Activated CD4-positive, alpha-beta T cell treated with anti-CD3 and anti-CD28 coated beads, Interleukin-2, amount 50 U/mL, for 1 hour (primary cell): ENCODE measurements around the gene RCCD1.

Source experiments
- DNase-seq: peaks from one replicate; pipeline ENCODE4 v3.0.0-alpha.2; 2020

Gene RCCD1

DNA sequence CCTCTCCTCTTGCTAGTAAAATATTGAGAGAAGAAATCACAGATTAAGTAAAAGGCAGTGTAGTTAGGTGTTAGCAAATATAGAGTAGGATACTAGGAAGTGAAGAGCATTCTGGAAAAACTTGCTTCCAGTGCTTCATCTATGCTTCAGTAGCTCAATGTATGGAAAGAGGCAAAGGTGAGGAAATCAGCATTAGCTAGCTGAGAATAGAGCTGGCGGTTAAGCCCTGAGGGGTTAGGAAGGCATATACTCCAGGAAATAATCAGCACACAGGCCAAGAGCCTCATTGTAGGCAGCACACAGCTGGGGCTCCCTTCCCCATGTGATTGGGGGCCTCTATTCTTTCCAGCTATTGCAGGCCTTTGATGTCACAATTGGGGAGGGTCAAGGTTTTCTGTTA is 13.8 kb downstream of the RCCD1 start:
- DNase-seq, result no peak

DNA sequence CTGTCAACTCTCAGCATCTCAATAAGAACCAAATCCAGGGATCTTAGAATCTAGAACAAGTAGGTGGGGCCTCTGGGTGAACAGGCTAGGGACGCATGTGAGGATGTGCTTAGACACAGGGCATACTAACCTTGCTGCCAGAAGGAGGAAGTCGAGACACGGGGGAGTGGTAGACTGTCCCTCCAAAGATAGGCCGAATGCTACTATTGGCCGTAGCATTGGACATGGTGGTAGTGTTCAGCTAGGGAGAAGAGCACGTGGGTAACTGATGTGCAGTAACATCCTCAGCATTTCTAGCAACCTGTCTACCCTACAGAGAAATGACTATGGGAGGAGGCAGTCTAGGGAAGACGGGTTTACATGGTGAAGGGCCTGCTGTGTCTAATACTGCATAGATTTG is 15.6 kb downstream of the RCCD1 start:
- no peak for DNase-seq

DNA sequence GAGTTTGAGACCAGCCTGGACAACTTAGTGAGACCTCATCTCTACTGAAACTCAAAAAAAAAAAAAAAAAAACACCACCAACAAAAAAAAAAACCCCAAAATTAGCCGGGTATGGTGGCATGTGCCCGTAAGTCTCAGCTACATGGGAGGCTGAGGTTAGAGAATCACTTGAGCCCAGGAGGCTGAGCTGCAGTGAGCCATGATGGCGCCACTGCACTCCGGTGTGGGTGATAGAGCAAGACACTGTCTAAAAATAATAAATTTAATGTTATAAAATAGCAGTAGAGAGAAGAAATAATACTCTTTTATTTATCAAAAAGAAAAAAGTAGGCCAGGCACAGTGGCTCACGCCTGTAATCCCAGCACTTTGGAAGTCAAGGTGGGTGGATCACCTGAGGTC is 17.4 kb downstream of the RCCD1 start:
- no peak for DNase-seq

DNA sequence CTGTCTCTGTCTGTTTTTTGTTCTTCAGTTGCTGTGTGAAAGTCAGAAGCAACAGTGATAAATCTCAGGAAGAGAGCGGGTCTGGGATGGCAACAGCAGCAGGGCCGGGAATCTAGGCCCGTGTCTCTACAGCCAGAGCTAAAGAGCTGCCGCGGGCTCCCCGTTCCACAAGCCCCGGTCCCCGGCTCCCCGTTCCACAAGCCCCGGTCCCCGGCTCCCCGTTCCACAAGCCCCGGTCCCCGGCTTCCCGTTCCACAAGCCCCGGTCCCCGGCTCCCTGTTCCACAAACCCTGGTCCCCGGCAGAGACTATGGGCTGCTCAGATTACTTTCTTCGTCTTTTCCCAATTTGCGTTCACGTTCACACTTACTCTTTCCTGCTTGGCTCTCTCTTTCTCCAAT is 19.5 kb downstream of the RCCD1 start:
- no peak for DNase-seq

DNA sequence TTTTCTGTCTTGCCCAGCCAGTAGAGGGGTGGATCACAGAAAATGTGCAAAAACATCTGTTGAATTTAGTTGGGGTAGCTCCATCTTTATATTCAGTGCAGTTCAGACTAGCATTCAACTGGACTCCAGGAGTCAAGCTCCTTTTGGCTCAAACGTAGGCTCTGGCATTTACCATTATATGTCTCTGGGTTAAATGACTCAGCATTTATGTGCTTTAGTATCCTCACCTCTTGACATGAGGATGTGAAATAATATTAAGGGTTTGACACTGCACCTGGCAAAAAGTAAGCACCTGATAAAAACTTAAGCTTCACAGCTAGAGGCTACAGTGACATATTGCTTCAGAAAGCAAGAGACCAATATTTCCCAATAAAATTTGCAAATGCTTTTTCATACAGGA is 24.9 kb downstream of the RCCD1 start:
- DNase-seq, result no peak

DNA sequence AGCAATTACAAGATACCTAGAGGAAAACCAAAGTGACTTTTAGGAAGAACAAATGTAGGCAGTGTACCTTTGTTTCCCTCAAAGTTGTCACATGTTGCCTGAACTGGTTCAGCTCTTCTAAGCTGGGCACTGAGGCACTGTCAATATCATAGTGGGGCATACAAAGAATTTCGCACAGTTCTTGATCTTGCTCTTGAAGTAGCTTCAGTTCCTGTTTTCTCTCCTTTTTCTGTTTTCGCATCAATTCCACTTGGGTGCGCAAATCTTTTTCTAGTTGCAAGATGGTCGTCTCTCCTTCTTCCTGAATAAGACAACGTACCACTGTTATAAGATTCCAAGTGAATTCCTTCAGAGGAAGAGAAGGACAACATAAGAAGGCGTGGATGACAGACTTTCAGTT is 27.0 kb downstream of the RCCD1 start:
- DNase-seq, result no peak

DNA sequence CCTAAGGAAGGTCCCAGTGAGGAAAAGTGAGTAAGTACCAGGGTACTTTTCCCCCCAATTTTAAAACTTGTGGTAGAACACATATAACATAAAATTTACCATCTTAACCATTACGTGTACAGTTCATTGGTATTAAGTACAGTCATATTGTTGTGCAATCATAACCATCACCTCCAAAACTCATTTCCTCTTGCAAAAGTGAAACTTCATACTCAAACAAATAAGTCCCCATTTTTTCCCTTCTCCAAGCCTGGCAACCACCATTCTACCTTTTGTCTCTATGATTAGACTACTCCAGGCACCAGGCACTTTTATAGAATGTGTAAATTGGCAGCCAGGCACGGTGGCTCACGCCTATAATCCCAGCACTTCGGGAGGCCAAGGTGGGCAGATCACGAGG is 27.5 kb downstream of the RCCD1 start:
- DNase-seq, result no peak

DNA sequence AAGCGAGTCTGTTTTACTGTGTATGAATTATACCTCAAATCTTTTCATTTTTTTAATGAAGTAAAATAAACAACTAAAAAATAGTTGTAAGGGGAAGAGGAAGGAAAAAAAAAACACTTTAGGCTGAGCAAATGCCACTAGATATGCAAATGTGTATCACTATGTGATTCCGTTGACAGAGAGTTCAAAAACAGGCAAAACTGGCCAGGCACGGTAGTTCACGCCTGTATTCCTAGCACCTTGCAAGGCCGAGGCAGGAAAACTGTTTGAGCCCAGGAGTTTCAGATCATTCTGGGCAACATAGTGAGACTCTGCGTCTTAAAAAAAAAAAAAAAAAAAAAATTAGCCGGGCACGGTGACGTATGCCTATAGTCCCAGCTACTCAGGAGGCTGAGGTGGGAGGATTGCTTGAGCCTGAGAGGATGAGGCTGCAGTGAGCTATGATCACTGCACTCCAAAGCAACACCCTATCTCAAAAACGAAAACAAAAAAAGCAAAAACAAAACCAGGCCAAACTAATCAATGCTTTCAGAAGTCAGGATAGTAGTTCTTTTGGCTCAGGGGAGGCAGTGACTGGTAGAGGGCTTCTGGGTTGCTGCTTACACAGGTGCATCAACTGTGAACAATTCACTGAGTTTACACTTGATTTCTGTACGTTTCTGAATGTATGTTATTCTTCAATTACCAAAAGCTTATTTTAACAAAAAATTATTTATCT is 32.3 kb downstream of the RCCD1 start:
- DNase-seq, result no peak

DNA sequence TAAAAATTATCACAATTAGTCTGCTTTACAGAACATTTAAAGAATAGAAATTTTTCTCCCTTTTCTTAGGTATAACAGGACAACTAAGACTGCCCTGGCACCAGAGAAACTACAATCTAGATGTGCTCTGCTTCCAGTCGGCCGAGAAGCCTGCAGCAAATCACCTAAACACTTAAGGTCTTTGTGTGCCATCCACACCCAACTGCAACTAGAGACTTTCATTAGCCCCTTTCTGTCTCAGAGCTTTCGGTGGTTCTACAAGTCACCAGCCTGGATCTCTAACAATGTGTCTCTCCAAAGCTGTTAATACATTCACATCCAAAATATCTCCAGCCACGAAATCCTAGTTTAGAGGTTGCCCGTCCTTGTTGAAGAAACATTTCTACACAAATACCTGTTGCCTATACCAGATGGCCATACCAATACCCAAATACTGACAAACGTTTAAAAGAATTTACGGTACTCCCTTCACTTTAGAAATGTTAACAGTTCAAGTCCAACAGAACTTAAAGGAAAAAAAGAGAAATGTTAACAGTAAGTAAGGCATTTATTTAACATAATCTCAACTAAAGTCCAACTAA is 33.0 kb downstream of the RCCD1 start:
- DNase-seq, result no peak

DNA sequence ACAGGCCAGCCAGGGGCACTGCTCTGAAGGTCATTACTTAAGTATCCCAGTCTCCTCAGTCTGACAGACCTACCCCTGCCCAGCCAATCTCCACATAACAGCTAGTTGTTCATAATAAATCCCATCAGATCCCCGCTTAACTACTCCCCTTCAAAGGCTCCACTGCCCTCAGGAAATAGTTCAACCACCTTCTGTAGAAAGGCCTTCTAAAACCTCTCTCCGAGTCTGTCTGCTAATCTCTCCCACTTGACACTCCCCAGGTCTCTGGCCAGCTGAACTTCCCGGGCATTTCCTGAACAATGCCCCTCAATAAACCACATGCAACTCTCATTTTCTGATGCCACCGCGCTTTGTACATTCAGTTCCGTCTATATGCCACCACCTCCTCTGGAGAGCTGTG is 33.6 kb downstream of the RCCD1 start:
- DNase-seq, result no peak

DNA sequence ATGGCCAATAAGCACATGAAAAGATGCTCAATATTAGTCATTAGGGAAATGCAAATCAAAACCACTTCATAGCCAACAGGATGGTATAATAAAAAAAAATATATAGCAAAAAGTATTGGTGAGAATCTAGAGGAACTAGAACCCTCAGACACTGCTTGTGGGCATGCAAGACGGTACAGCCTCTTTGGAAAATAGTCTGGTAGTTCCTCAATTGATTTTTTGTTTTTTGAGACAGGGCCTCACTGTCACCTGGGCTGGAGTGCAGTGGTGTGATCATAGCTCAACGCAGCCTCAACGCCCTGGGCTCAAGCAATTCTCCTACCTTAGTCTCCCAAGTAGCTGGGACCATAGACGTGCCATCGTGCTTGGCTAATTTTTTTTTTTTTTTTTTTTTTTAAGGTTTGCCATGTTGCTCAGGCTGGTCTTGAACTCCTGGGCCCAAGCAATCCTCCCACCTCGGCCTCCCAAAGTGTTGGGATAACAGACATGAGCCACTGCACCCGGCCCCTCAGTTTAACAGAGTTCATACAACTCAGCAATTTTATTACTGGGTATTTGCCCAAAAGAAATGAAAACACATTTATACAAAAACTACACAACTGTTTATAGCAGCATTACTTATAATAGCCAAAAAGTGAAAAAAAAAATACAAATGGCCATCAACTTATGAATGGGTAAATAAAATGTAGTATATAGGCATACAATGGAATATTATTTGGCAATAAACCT is 34.5 kb downstream of the RCCD1 start:
- DNase-seq, result no peak

DNA sequence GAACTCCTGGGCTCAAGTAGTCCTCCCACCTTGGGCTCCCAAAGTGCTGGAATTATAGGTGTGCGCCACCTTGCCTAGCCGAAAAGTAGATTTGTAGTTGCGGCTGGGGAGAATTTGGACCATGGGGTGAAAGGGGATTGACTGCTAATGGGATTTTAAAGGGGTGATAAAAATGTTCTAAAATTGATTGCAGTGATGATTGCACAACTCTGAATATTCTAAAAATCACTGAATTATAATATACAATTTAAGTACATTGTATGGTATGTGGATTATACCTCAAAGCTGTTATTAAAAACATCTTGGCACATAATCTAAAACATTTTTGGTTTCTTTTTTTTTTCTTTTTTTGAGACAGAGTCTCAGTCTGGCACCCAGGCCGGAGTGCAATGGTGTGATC is 35.8 kb downstream of the RCCD1 start:
- DNase-seq, result no peak

DNA sequence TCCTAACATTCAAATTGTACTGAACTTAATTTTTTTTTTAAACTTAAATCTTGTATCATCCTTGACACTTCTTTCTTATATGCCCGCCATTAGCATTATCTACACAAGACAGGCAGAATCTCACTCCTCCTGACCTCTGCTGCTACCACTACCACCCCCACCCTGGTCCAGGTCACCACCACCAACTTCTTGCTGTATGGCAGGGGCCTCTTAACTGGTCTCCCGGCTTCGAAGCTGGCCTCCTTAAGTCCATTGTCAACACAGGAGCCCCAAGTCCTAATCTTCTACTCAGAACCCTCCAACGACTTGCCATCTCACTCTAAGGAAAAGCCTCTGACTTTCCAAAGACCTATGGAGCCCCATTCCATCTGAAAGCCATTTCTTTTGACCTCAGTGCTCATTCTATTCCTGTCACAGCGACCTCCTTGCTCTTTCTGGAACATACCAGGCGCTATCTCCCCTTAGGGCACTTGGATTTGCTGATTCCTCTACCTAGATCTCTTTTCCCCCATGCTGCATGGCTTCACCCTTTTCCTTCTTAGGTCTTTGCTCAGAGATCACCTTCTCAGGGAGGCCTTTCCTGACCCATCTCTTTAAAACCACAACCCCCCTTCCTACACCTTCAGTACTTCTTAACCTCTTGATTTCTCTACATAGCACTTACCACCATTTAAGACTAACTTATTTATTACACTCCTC is 37.1 kb downstream of the RCCD1 start:
- no peak for DNase-seq

DNA sequence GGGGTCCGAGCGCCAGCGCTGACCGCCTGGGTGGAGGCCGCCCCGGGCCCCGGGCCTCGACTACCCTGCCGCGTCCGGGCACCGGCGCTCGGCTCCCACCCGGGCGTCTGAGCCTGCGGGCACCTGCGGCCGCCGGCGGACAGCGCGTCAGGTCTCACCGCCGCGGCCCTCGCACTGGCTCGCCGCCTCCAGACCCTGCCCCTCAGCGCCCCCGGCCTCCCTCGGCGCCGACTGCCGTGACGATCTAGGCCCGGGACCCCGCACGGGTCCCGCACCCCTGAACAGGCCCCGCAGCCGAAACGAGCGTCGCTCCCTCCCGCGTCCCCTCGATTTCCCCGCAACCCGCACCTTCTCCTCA is 39.4 kb downstream of the RCCD1 start:
- no peak for DNase-seq

DNA sequence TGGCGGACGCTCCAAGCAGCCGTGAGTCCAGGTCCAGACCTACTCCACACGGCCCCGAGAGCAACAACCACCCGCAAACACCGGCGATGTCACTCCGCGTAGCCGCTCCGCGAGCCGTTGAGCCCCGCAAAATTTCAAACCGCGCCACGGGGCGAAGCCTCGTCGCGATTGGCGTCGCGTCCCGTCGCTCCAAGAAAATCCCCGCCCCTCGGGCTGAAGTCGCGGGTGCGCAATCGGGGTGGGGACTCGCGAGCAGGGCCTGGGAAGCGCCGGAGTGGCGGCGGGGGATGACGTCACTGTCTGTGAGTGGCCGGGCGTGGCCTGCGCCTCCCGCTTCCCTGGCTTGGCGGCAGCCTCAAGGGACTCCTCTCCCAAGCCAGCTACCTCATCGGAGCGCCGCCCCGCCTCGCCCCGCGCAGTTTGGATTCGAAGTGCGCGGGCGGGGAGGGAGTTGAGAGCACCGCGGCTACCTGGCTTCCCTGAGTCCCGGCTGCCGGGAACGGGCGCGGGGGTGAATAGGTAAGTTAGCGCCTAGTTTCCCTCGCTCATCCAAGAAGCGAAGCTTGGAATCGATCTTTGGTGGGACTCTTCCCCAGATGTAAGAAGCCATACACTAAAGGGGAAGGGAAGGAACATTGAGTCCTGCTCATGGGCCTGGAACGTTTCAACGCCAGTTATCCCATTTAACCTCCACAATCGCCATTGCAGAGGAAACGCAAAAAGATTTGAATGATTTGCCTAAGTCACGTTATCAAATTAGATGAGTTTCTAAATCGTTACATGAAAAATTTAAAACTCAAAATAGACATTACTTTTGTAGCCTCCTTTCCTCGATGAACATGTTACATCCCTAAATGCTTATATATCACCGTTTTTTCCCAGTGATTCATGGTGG is 40.0 kb downstream of the RCCD1 start, which contains the start of gene PRC1:
TSS of gene PRC1 (minus strand) at position 119 of the 895 bp plus-strand sequence. CDS start at position 1, 118 bp downstream.
- peak; percentile 97 for DNase-seq

DNA sequence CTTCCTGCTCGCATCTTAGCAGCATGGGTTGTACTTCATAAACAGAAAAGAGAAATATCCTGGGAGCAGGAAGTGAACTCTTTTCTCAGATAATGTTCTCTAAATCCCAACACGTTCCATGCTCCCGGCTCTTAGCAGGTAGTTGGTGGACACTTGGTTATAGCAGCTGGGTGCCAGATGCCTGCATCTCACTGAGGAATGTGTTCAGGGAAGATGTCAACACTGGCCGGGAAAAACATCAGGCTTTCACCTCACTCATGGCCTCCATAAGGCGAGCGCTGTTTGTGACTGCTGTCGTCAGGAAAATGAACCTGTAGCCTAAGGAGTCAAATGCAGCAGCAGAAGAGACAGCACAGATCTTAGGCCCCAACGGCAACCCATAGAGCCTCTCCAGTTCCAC is 44.1 kb downstream of the RCCD1 start:
- no peak for DNase-seq

DNA sequence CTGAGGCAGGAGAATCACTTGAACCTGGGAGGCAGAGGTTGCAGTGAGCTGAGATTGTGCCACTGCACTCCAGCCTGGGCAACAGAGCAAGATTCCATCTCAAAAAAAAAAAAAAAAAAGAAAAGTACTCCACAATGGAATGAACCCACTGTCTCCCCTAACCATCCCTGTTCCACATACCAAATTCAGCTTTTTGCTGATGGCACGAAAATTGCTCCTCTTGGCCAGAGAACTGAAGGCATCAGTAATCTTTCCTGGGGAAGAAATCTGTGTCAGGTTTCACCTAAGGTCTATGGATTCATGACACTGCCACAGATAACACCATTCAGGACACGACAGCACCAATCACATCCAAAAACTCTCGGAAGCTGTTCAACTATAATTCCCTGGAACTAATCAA is 46.5 kb downstream of the RCCD1 start:
- DNase-seq, result no peak

DNA sequence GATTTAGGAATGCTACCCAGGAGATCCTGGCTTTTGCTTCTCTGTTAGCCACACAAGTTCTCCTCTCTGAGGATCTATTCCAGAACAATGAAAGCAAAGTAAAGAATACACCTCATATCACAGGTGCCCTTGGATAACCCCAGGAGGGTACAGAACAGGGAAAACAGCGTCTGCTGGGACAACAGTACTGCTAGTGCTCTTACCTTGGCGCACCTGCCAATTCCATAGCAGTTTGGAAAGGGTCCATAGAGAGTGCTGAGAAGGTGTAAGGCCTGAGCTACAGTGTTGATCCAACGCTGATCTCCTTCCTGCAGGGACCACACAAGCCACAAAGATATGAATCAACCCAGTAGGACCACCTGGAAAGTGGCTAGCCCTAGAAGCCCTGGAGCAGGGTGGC is 52.6 kb downstream of the RCCD1 start:
- DNase-seq, result no peak
